ENCODE measurements around the gene PLEKHH1. TPM values are rescaled to one million over a fixed set of nuclear protein-coding genes. Genes with fewer than 3 reads are reported as not detected.

Gene PLEKHH1
- total and polyA plus RNA-seq, 9 of the 15 experiments (the other 6 are each of a cell fraction or from before 2014, with no cell fraction given) = 0.76 to 5.9 (median 2.9) TPM

DNA sequence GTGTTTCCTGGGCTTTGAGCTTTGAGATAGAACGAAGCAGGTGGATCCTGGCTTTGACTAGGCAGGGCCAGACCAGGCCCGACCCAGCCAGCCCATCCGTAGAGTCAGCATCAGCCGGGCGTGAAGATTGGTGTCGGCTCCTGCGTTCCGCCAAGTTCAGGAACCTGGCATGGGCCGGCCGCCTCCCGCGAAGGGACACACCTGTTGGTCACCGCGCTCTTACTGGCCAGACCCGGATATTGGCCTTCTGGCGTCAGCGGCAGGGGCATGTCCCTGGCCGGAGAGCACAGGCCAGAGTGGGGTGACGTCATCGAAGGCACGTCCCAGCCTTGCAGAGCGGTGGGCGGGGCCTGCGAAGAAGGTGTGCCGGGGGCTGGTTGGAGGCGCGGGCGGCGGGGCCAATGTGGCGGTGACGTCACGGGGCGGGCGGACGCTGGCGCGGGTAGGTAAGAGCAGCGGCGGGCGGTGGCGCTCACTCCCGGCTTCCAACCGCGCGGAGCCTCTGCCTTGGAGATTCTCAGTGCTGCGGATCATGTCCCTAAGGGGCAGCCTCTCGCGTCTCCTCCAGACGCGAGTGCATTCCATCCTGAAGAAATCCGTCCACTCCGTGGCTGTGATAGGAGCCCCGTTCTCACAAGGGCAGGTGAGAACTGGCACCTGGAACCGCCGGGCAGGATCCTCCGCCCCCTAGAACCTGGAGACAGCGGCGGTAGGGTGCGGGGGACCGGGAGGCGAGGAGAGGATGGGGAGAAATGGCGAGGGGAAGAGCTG is 86.5 kb downstream of the PLEKHH1 start, which contains the start of gene ARG2 (continued):
- no peak for TF ChIP-seq ZNF3 (CRISPR knock-in tag; IDR thresholded peaks at IDR 0.05)
- TF ChIP-seq PCBP1 (IDR thresholded peaks at IDR 0.05; ENCODE audit: low read depth, low read length, poor library complexity, severe bottlenecking) = no peak
- TF ChIP-seq, protein P1, sequence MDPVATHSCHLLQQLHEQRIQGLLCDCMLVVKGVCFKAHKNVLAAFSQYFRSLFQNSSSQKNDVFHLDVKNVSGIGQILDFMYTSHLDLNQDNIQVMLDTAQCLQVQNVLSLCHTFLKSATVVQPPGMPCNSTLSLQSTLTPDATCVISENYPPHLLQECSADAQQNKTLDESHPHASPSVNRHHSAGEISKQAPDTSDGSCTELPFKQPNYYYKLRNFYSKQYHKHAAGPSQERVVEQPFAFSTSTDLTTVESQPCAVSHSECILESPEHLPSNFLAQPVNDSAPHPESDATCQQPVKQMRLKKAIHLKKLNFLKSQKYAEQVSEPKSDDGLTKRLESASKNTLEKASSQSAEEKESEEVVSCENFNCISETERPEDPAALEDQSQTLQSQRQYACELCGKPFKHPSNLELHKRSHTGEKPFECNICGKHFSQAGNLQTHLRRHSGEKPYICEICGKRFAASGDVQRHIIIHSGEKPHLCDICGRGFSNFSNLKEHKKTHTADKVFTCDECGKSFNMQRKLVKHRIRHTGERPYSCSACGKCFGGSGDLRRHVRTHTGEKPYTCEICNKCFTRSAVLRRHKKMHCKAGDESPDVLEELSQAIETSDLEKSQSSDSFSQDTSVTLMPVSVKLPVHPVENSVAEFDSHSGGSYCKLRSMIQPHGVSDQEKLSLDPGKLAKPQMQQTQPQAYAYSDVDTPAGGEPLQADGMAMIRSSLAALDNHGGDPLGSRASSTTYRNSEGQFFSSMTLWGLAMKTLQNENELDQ (CRISPR knock-in tag; IDR thresholded peaks at IDR 0.05; ENCODE audit: borderline replicate concordance) = no peak
- no peak for TF ChIP-seq SMARCB1 (IDR thresholded peaks at IDR 0.05; ENCODE audit: insufficient read length, low read depth)
- no peak for TF ChIP-seq XRCC3 (IDR thresholded peaks at IDR 0.05)
- no peak for TF ChIP-seq MCM7 (IDR thresholded peaks at IDR 0.05)
- TF ChIP-seq, protein P2, sequence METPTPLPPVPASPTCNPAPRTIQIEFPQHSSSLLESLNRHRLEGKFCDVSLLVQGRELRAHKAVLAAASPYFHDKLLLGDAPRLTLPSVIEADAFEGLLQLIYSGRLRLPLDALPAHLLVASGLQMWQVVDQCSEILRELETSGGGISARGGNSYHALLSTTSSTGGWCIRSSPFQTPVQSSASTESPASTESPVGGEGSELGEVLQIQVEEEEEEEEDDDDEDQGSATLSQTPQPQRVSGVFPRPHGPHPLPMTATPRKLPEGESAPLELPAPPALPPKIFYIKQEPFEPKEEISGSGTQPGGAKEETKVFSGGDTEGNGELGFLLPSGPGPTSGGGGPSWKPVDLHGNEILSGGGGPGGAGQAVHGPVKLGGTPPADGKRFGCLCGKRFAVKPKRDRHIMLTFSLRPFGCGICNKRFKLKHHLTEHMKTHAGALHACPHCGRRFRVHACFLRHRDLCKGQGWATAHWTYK (CRISPR knock-in tag; IDR thresholded peaks at IDR 0.05) = no peak
- TF ChIP-seq ZNF253 (CRISPR knock-in tag; conservative IDR thresholded peaks at IDR 0.05) = no peak
- no peak for TF ChIP-seq BRD4 (IDR thresholded peaks at IDR 0.05)
- TF ChIP-seq ZNF146 (CRISPR knock-in tag; IDR thresholded peaks at IDR 0.05; ENCODE audit: unreplicated experiment) = no peak
- no peak for TF ChIP-seq MBD2 (IDR thresholded peaks at IDR 0.05; ENCODE audit: borderline replicate concordance, low read depth)
- no peak for TF ChIP-seq SMAD2 (IDR thresholded peaks at IDR 0.05; ENCODE audit: low read depth, low read length)
- TF ChIP-seq THRAP3 (IDR thresholded peaks at IDR 0.05; ENCODE audit: borderline replicate concordance) = no peak
- peak; percentile 84 for TF ChIP-seq CCNT2 (IDR thresholded peaks at IDR 0.05; ENCODE audit: borderline replicate concordance, extremely low read depth, insufficient read length, low read depth, low read length)
- no peak for TF ChIP-seq ZKSCAN3 (CRISPR knock-in tag; IDR thresholded peaks at IDR 0.05)
- no peak for TF ChIP-seq FOXM1 (IDR thresholded peaks at IDR 0.05; ENCODE audit: low read depth)
- no peak for TF ChIP-seq FOXM1 (CRISPR knock-in tag; IDR thresholded peaks at IDR 0.05; ENCODE audit: low read depth)
- peak; percentile 73 for TF ChIP-seq ZEB2 (IDR thresholded peaks at IDR 0.05)
- no peak for TF ChIP-seq PRMT5 (CRISPR knock-in tag; IDR thresholded peaks at IDR 0.05)
- TF ChIP-seq SLC30A9 (CRISPR knock-in tag; IDR thresholded peaks at IDR 0.05) = no peak
- peak; percentile 37; the same call in 1 of the 2 replicates for TF ChIP-seq EP400 (IDR thresholded peaks at IDR 0.05)
- no peak for TF ChIP-seq SNIP1 (IDR thresholded peaks at IDR 0.05; ENCODE audit: low read depth)
- no peak for TF ChIP-seq STAT5A (IDR thresholded peaks at IDR 0.05; ENCODE audit: borderline replicate concordance, low read length)
- TF ChIP-seq CXXC5 (CRISPR knock-in tag; IDR thresholded peaks at IDR 0.05) = peak; percentile 90
- TF ChIP-seq LARP7 (IDR thresholded peaks at IDR 0.05) = no peak
- TF ChIP-seq HDAC2 (IDR thresholded peaks at IDR 0.05) = no peak
- no peak for TF ChIP-seq ZC3H4 (CRISPR knock-in tag; IDR thresholded peaks at IDR 0.05; ENCODE audit: borderline replicate concordance)
- TF ChIP-seq, protein P3, sequence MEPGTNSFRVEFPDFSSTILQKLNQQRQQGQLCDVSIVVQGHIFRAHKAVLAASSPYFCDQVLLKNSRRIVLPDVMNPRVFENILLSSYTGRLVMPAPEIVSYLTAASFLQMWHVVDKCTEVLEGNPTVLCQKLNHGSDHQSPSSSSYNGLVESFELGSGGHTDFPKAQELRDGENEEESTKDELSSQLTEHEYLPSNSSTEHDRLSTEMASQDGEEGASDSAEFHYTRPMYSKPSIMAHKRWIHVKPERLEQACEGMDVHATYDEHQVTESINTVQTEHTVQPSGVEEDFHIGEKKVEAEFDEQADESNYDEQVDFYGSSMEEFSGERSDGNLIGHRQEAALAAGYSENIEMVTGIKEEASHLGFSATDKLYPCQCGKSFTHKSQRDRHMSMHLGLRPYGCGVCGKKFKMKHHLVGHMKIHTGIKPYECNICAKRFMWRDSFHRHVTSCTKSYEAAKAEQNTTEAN (CRISPR knock-in tag; IDR thresholded peaks at IDR 0.05) = no peak

Data from K562 (cell line).